NB4 (cell line): ENCODE results near the gene ATL1.

Experiments
- CTCF ChIP-seq: IDR thresholded peaks from one replicate; pipeline ENCODE4 v1.5.1; 2012; ENCODE audit warnings: low read depth, low read length
- MAX ChIP-seq: IDR thresholded peaks from 2 replicates; pipeline ENCODE4 v1.6.1; 2011; ENCODE audit warnings: low read depth, low read length
- POLR2A ChIP-seq: IDR thresholded peaks from 2 replicates; pipeline ENCODE4 v1.6.1; 2011; ENCODE audit warnings: mild to moderate bottlenecking; ENCODE audit not compliant: insufficient read length; ENCODE audit errors: extremely low read depth

GRCh38 chr14:50528000-50528399, 31.9 kb upstream of the ATL1 start:
- TF ChIP-seq CTCF = no peak
- no peak for TF ChIP-seq POLR2A
- no peak for TF ChIP-seq MAX
